Measurements from ENCODE around the gene SCFD2.

SCFD2 gene

DNA sequence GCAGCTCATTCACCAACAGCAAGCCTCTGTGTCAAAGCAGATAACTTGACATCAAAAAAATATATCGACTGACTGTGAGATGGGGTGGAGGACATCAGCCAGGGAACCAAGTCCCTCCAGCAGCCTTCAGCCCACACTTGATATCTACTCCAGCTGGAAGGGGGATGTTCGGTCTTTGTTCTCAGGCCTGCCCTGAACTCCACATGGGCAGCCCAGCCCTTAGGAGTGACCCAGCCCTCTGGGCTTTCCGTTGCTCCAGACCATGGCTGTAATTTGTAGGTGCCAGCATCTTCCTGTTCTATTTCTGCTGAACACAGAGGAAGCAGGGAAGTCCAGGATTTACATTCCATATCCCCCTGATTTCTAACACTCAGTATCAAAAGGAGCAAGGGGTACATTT, 486.4 kb downstream of the SCFD2 start:
- TF ChIP-seq POLR2AphosphoS5 (IDR thresholded peaks at IDR 0.05; ENCODE audit: low read depth, low read length) (no peak), FOXP2 (optimal IDR thresholded peaks at IDR 0.05; ENCODE audit: borderline replicate concordance, extremely low read depth, extremely low read length, insufficient read depth) (no peak), TAF1 (IDR thresholded peaks at IDR 0.05; ENCODE audit: borderline replicate concordance, insufficient read depth, low read length) (no peak), SIN3A (IDR thresholded peaks at IDR 0.05; ENCODE audit: borderline replicate concordance, insufficient read depth, low read length) (no peak)
- TF ChIP-seq, protein P1, sequence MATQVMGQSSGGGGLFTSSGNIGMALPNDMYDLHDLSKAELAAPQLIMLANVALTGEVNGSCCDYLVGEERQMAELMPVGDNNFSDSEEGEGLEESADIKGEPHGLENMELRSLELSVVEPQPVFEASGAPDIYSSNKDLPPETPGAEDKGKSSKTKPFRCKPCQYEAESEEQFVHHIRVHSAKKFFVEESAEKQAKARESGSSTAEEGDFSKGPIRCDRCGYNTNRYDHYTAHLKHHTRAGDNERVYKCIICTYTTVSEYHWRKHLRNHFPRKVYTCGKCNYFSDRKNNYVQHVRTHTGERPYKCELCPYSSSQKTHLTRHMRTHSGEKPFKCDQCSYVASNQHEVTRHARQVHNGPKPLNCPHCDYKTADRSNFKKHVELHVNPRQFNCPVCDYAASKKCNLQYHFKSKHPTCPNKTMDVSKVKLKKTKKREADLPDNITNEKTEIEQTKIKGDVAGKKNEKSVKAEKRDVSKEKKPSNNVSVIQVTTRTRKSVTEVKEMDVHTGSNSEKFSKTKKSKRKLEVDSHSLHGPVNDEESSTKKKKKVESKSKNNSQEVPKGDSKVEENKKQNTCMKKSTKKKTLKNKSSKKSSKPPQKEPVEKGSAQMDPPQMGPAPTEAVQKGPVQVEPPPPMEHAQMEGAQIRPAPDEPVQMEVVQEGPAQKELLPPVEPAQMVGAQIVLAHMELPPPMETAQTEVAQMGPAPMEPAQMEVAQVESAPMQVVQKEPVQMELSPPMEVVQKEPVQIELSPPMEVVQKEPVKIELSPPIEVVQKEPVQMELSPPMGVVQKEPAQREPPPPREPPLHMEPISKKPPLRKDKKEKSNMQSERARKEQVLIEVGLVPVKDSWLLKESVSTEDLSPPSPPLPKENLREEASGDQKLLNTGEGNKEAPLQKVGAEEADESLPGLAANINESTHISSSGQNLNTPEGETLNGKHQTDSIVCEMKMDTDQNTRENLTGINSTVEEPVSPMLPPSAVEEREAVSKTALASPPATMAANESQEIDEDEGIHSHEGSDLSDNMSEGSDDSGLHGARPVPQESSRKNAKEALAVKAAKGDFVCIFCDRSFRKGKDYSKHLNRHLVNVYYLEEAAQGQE (IDR thresholded peaks at IDR 0.05; ENCODE audit: insufficient read depth in 1 of 2, low read depth in 2 of 2, low read length in 2 of 2): no peak

DNA sequence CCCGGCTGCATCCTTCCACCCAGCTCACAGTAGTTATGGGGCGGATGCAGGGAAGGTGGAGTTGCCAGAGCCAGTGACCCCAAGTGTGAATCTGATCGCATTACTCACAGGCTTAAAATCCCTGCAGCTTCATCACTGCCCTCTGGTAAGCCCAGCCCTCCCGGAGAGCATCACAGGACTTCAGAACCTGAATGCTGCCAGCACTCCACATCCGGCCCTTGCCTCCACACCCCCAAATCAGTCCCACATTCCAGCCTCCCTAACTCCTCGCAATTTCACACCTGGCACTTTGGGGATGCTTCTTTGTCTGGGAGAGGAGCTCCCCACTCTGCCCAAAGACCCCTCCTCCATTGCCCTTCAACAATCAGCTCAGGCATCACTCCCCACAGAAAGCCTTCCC, 488.2 kb downstream of the SCFD2 start:
- TF ChIP-seq, protein P1 (IDR thresholded peaks at IDR 0.05; ENCODE audit: insufficient read depth in 1 of 2, low read depth in 2 of 2, low read length in 2 of 2): no peak
- TF ChIP-seq TAF1 (IDR thresholded peaks at IDR 0.05; ENCODE audit: borderline replicate concordance, insufficient read depth, low read length) (no peak), FOXP2 (optimal IDR thresholded peaks at IDR 0.05; ENCODE audit: borderline replicate concordance, extremely low read depth, extremely low read length, insufficient read depth) (no peak), POLR2AphosphoS5 (IDR thresholded peaks at IDR 0.05; ENCODE audit: low read depth, low read length) (no peak), SIN3A (IDR thresholded peaks at IDR 0.05; ENCODE audit: borderline replicate concordance, insufficient read depth, low read length) (no peak)

DNA sequence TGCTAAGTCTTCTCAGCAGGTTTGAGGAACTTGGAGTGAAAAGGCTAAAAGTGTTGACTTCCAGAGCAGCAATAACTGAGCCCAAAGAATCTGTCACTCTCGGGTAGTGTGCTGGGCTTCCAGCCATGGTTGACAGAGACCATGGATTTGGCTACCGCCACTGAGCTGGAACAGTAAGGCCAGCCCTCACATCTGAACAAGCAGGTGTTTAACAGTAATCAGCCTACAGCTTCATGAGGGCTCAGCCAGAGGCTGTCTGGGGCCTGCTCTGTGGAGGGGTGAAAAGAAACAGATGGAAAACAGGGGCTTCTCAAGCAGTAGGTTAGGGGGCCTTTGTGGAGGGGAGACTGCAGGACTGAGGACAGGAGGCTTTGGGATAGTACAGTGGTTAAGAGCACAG, 488.8 kb downstream of the SCFD2 start:
- TF ChIP-seq SIN3A (IDR thresholded peaks at IDR 0.05; ENCODE audit: borderline replicate concordance, insufficient read depth, low read length): no peak
- TF ChIP-seq TAF1 (IDR thresholded peaks at IDR 0.05; ENCODE audit: borderline replicate concordance, insufficient read depth, low read length): no peak
- TF ChIP-seq POLR2AphosphoS5 (IDR thresholded peaks at IDR 0.05; ENCODE audit: low read depth, low read length): no peak
- TF ChIP-seq, protein P1 (IDR thresholded peaks at IDR 0.05; ENCODE audit: insufficient read depth in 1 of 2, low read depth in 2 of 2, low read length in 2 of 2): no peak
- TF ChIP-seq FOXP2 (optimal IDR thresholded peaks at IDR 0.05; ENCODE audit: borderline replicate concordance, extremely low read depth, extremely low read length, insufficient read depth): no peak

DNA sequence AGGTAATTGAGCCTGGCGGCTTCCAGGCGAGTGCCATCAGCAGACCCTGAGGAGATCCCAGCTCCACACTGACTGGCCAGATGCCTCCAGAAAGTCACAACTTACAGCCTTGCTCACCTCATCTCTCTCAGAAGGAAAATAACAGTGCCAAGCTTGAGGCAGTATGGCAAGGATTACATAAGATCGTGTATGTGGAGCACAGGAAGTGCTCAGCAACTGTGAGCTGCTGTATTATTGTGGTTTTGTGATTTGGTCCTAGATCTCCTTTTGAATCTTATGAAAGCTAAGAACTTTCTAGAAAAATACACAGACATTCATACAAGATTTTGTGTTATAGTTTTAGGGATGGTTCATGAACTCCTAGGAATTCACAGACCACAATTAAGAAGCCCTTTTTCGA, 489.8 kb downstream of the SCFD2 start:
- no peak for TF ChIP-seq SIN3A (IDR thresholded peaks at IDR 0.05; ENCODE audit: borderline replicate concordance, insufficient read depth, low read length)
- TF ChIP-seq, protein P1 (IDR thresholded peaks at IDR 0.05; ENCODE audit: insufficient read depth in 1 of 2, low read depth in 2 of 2, low read length in 2 of 2): no peak
- TF ChIP-seq FOXP2 (optimal IDR thresholded peaks at IDR 0.05; ENCODE audit: borderline replicate concordance, extremely low read depth, extremely low read length, insufficient read depth): no peak
- TF ChIP-seq TAF1 (IDR thresholded peaks at IDR 0.05; ENCODE audit: borderline replicate concordance, insufficient read depth, low read length): no peak
- TF ChIP-seq POLR2AphosphoS5 (IDR thresholded peaks at IDR 0.05; ENCODE audit: low read depth, low read length): no peak

DNA sequence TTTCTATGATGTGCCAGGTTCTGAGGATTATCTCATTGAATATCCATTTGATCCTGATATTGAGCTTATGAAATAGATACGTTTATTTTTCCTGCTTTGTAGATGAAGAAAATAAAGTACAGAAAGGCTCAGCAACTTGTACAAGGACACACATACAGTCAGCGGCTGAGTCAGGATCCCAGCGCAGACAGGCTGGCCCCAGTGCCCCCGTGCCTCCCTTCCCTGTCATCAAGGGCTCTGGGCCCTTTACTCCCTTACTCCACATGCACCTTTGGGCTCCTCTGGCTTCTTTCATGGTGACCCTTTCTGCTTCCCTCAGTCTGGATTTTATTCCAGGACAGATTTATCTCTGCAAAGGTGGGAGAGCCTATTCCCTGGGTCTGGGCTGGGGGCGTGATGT, 490.9 kb downstream of the SCFD2 start:
- no peak for TF ChIP-seq SIN3A (IDR thresholded peaks at IDR 0.05; ENCODE audit: borderline replicate concordance, insufficient read depth, low read length)
- no peak for TF ChIP-seq POLR2AphosphoS5 (IDR thresholded peaks at IDR 0.05; ENCODE audit: low read depth, low read length)
- TF ChIP-seq, protein P1 (IDR thresholded peaks at IDR 0.05; ENCODE audit: insufficient read depth in 1 of 2, low read depth in 2 of 2, low read length in 2 of 2): no peak
- TF ChIP-seq TAF1 (IDR thresholded peaks at IDR 0.05; ENCODE audit: borderline replicate concordance, insufficient read depth, low read length): no peak
- TF ChIP-seq FOXP2 (optimal IDR thresholded peaks at IDR 0.05; ENCODE audit: borderline replicate concordance, extremely low read depth, extremely low read length, insufficient read depth): no peak

Data from PFSK-1 (cell line).